ENCODE results near the gene SLC51B. TPM values are rescaled to one million over a fixed set of nuclear protein-coding genes. Genes with fewer than 3 reads are reported as not detected.
A peak's percentile ranks its signal among the peaks of the same experiment; 100 is the strongest.

SLC51B gene
- total and polyA plus RNA-seq, 10 of the 15 experiments (the other 5 are each of a cell fraction or from before 2014, with no cell fraction given) = 0.05 to 0.17 (median 0.13) TPM; not detected in 7

DNA sequence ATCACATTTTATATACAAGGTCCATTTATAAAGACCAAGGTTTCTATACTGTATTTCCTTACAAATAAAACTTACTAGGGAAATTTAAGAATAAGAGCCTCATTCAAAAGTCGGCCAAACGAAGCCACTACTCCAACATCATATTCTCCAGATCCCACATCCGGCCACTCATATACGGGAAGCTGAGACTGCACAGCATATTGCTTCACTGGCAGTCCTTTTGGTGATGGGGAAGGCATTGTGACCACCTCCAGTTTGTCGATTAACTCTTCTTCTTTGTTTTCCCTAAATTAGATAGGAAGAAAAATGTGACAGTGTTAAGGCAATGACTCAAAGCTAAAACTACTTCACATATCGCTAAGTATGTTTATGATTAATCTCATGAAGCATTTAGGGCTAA, 18.4 kb upstream of the SLC51B start (continued):
- TF ChIP-seq NBN (IDR thresholded peaks at IDR 0.05) = no peak
- no peak for TF ChIP-seq EP300 (IDR thresholded peaks at IDR 0.05; ENCODE audit: borderline replicate concordance in 1 of 2, control insufficient read depth in 1 of 2, low read depth in 2 of 2, low read length in 2 of 2)
- TF ChIP-seq, protein P1, sequence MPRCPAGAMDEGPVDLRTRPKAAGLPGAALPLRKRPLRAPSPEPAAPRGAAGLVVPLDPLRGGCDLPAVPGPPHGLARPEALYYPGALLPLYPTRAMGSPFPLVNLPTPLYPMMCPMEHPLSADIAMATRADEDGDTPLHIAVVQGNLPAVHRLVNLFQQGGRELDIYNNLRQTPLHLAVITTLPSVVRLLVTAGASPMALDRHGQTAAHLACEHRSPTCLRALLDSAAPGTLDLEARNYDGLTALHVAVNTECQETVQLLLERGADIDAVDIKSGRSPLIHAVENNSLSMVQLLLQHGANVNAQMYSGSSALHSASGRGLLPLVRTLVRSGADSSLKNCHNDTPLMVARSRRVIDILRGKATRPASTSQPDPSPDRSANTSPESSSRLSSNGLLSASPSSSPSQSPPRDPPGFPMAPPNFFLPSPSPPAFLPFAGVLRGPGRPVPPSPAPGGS (IDR thresholded peaks at IDR 0.05; ENCODE audit: borderline replicate concordance, insufficient read depth, low read depth, low read length, poor library complexity, severe bottlenecking) = no peak
- no peak for TF ChIP-seq SMAD1 (IDR thresholded peaks at IDR 0.05; ENCODE audit: low read depth, partially characterized antibody)

DNA sequence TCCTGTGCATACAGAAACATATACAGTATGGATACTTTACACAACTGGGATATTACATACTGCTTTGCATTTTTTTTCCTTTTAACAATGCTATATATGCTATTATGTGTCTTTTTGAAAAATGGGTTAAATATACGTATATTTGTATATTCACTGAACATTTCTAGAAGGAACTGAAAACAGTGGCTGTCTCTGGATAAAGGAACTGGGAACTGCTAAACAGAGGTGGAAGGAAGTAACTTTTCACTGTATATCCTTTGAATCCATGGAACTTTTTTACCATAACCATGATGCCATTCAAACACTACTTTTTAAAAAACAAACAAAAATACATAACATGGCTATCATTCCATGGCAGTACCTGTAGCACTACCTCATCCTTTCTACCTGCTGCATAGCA, 17.6 kb upstream of the SLC51B start:
- FAIRE-seq = no peak
- RAD21 ChIA-PET (ENCODE audit: unreplicated experiment) = no interaction called here
- BruUV-seq (replicated peaks) = no TSS peak
- DNase-seq (ENCODE audit: low read depth, low spot score) = no peak
- H3K9ac ChIP-seq (ENCODE audit: control insufficient read depth, insufficient read depth, low read length) = no peak overlapping the region; the same call in 1 of the 2 replicates
- peaks cover 20% of the 10 kb centered on the region for H3K79me2 ChIP-seq (ENCODE audit: control insufficient read depth, insufficient read depth, low read length)
- peak overlapping the region; percentile 62 for H3K4me2 ChIP-seq (ENCODE audit: control insufficient read depth, insufficient read depth)
- intact Hi-C loops (cut with micrococcal nuclease; ENCODE audit: unreplicated experiment) = loop anchor here (5.0 kb wide), 1 partner anchor 135 kb away; no protein-coding TSS in a partner anchor
- POLR2A ChIA-PET = interaction anchor here (0.6 to 0.8 kb wide), 2 partner anchors 37 to 155 kb away, joined by 3 read pairs; no protein-coding TSS in a partner anchor
- peak; percentile 59 for TF ChIP-seq SPI1 (IDR thresholded peaks at IDR 0.05; ENCODE audit: borderline replicate concordance, insufficient read depth, low read depth, low read length)
- TF ChIP-seq, protein P2, sequence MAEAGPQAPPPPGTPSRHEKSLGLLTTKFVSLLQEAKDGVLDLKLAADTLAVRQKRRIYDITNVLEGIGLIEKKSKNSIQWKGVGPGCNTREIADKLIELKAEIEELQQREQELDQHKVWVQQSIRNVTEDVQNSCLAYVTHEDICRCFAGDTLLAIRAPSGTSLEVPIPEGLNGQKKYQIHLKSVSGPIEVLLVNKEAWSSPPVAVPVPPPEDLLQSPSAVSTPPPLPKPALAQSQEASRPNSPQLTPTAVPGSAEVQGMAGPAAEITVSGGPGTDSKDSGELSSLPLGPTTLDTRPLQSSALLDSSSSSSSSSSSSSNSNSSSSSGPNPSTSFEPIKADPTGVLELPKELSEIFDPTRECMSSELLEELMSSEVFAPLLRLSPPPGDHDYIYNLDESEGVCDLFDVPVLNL (IDR thresholded peaks at IDR 0.05; ENCODE audit: low read depth, low read length) = no peak
- H3K4me1 ChIP-seq (ENCODE audit: control insufficient read depth, insufficient read depth, low read length) = peaks cover 9% of the 10 kb centered on the region
- CTCF ChIA-PET = no interaction called here
- 0% methylated on average over 1 of the region's 1 CpG for WGBS (ENCODE audit: insufficient coverage, insufficient replicate concordance, low lambda C conversion rate, missing lambda C conversion rate)
- H4K20me1 ChIP-seq (ENCODE audit: control insufficient read depth, insufficient read depth) = no peaks in the 10 kb centered on the region
- no peaks in the 10 kb centered on the region for H3K27me3 ChIP-seq (replicated peaks in 1 of 2; ENCODE audit: control insufficient read depth in 2 of 2, insufficient read depth in 2 of 2, low read length in 1 of 2)
- SMC1A ChIA-PET (ENCODE audit: uncharacterized antibody, unreplicated experiment) = interaction anchor here (0.6 to 1.5 kb wide), 4 partner anchors 16 to 65 kb away, joined by 3 to 4 read pairs (median 3); no protein-coding TSS in a partner anchor
- ATAC-seq = no peak
- H3K36me3 ChIP-seq (ENCODE audit: control insufficient read depth in 2 of 2, insufficient read depth in 2 of 2, low read length in 1 of 2) = peaks cover 0 to 11% of the 10 kb centered on the region in 2 experiments; a peak in 1 of 4 replicates
- in situ Hi-C loops (cut with MboI) = no loop called here
- H3K9me3 ChIP-seq (replicated peaks; ENCODE audit: control insufficient read depth, insufficient read depth, low read length) = no peaks in the 10 kb centered on the region
- H3K27ac ChIP-seq (ENCODE audit: control insufficient read depth, insufficient read depth) = 0 out of 2 replicates have a peak overlapping the region, but pooled peaks have one; percentile 0
- H2AFZ ChIP-seq (ENCODE audit: control insufficient read depth, low read depth, low read length) = no peak overlapping the region
- peak overlapping the region; percentile 95 for H3K4me3 ChIP-seq
